IMR-90 (cell line): ENCODE data around the gene STX8.

Source experiments
- CTCF ChIP-seq: conservative IDR thresholded peaks from 2 replicates; pipeline ENCODE4 v1.5.1; 2012; ENCODE audit warnings: mild to moderate bottlenecking, low read depth, low read length, improper control_type of control experiment
- ELK1 ChIP-seq: fragments of 150-350 bp; IDR thresholded peaks from 2 replicates; pipeline ENCODE4 v1.6.1; 2016; ENCODE audit warnings: low read depth, mild to moderate bottlenecking, low read length, moderate library complexity, borderline replicate concordance
- MXI1 ChIP-seq: IDR thresholded peaks from 2 replicates; pipeline ENCODE4 v1.6.1; 2012; ENCODE audit warnings: low read depth, mild to moderate bottlenecking, low read length, moderate library complexity, borderline replicate concordance
- POLR2A ChIP-seq: IDR thresholded peaks from 2 replicates; pipeline ENCODE4 v1.6.1; 2012; ENCODE audit warnings: mild to moderate bottlenecking, low read depth, low read length
- RAD21 ChIP-seq: IDR thresholded peaks from 2 replicates; pipeline ENCODE4 v1.6.1; 2012; ENCODE audit warnings: low read length, improper control_type of control experiment
- USF2 ChIP-seq: fragments of 150-350 bp; IDR thresholded peaks from 2 replicates; pipeline ENCODE4 v1.6.1; 2017; ENCODE audit warnings: mild to moderate bottlenecking, antibody characterized with exemption, low read length, low read depth

GRCh38 chr17:9200699-9201359 is 374.8 kb downstream of the STX8 start:
- TF ChIP-seq CTCF: no peak
- no peak for TF ChIP-seq POLR2A
- no peak for TF ChIP-seq USF2
- no peak for TF ChIP-seq MXI1
- TF ChIP-seq RAD21: no peak
- no peak for TF ChIP-seq ELK1
